ENCODE measurements around the gene C12orf57.

C12orf57 gene

GRCh38 chr12:6921996-6922946 lies 21.6 kb upstream of the C12orf57 start:
- H3K9me3 ChIP-seq (ENCODE audit: insufficient read depth, low read depth, low read length): no peaks in the 10 kb centered on the region
- WGBS: 92% methylated on average over 9 of the region's 9 CpGs
- no peak overlapping the region for H3K27ac ChIP-seq (ENCODE audit: low read depth, low read length)
- no peaks in the 10 kb centered on the region for H3K27me3 ChIP-seq (ENCODE audit: insufficient read depth, low read length)
- H3K4me1 ChIP-seq (ENCODE audit: insufficient read depth, low read length): peaks cover 20% of the 10 kb centered on the region
- H3K4me3 ChIP-seq (ENCODE audit: low read length): no peak overlapping the region
- H3K36me3 ChIP-seq (ENCODE audit: insufficient read depth, low read length): peaks cover 50% of the 10 kb centered on the region
- H3K9ac ChIP-seq (ENCODE audit: low read depth, low read length): no peak overlapping the region

DNA sequence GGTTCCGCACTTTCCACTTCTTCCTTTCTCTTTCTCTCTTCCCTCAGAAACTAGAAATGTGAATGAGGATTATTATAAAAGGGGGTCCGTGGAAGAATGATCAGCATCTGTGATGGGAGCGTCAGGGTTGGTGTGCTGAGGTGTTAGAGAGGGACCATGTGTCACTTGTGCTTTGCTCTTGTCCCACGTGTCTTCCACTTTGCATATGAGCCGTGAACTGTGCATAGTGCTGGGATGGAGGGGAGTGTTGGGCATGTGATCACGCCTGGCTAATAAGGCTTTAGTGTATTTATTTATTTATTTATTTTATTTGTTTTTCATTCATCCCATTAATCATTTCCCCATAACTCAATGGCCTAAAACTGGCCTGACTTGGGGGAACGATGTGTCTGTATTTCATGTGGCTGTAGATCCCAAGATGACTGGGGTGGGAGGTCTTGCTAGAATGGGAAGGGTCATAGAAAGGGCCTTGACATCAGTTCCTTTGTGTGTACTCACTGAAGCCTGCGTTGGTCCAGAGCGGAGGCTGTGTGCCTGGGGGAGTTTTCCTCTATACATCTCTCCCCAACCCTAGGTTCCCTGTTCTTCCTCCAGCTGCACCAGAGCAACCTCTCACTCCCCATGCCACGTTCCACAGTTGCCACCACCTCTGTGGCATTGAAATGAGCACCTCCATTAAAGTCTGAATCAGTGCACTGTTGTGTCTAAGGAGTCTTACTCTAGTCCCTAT lies 20.7 kb upstream of the C12orf57 start:
- Histone ChIP-seq H3K9ac (ENCODE audit: low read depth, low read length) (no peak overlapping the region), H3K4me1 (ENCODE audit: insufficient read depth, low read length) (peaks cover 20% of the 10 kb centered on the region), H3K27ac (ENCODE audit: low read depth, low read length) (no peak overlapping the region), H3K9me3 (ENCODE audit: insufficient read depth, low read depth, low read length) (no peaks in the 10 kb centered on the region), H3K27me3 (ENCODE audit: insufficient read depth, low read length) (no peaks in the 10 kb centered on the region), H3K36me3 (ENCODE audit: insufficient read depth, low read length) (peaks cover 42% of the 10 kb centered on the region), H3K4me3 (ENCODE audit: low read length) (no peak overlapping the region)
- 91% methylated on average over 8 of the region's 10 CpGs for WGBS

- no peak overlapping the region for H3K27ac ChIP-seq (ENCODE audit: low read depth, low read length)
- H3K27me3 ChIP-seq (ENCODE audit: insufficient read depth, low read length): no peaks in the 10 kb centered on the region
- H3K4me1 ChIP-seq (ENCODE audit: insufficient read depth, low read length): peaks cover 20% of the 10 kb centered on the region
- no peak overlapping the region for H3K9ac ChIP-seq (ENCODE audit: low read depth, low read length)
- 87% methylated on average over 6 of the region's 6 CpGs for WGBS
- no peak overlapping the region for H3K4me3 ChIP-seq (ENCODE audit: low read length)
- H3K9me3 ChIP-seq (ENCODE audit: insufficient read depth, low read depth, low read length): no peaks in the 10 kb centered on the region
- peaks cover 41% of the 10 kb centered on the region for H3K36me3 ChIP-seq (ENCODE audit: insufficient read depth, low read length)
These were observed 20.0 kb upstream of the C12orf57 start for GRCh38 chr12:6923851-6924250.

DNA sequence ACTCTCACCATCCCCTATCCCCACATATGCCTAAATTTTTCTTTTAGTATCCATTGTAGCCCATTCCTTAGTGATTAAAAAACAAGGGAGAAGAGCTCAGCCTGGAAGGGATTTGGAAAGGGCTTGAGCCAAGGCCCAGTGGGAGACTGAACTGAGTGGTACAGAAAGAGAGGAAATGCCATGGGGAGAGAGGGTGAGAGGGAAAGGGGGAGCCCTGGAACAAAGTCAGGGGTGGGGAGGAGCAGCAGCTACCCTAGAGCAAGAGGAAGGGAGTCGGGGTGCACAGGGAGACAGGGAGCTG lies 18.6 kb upstream of the C12orf57 start:
- no peaks in the 10 kb centered on the region for H3K9me3 ChIP-seq (ENCODE audit: insufficient read depth, low read depth, low read length)
- peaks cover 28% of the 10 kb centered on the region for H3K36me3 ChIP-seq (ENCODE audit: insufficient read depth, low read length)
- H3K4me3 ChIP-seq (ENCODE audit: low read length): peak overlapping the region; percentile 53
- H3K27ac ChIP-seq (ENCODE audit: low read depth, low read length): peak overlapping the region; percentile 93
- peaks cover 31% of the 10 kb centered on the region for H3K4me1 ChIP-seq (ENCODE audit: insufficient read depth, low read length)
- peak overlapping the region; percentile 57 for H3K9ac ChIP-seq (ENCODE audit: low read depth, low read length)
- no peaks in the 10 kb centered on the region for H3K27me3 ChIP-seq (ENCODE audit: insufficient read depth, low read length)
- 46% methylated on average over 1 of the region's 1 CpG for WGBS

DNA sequence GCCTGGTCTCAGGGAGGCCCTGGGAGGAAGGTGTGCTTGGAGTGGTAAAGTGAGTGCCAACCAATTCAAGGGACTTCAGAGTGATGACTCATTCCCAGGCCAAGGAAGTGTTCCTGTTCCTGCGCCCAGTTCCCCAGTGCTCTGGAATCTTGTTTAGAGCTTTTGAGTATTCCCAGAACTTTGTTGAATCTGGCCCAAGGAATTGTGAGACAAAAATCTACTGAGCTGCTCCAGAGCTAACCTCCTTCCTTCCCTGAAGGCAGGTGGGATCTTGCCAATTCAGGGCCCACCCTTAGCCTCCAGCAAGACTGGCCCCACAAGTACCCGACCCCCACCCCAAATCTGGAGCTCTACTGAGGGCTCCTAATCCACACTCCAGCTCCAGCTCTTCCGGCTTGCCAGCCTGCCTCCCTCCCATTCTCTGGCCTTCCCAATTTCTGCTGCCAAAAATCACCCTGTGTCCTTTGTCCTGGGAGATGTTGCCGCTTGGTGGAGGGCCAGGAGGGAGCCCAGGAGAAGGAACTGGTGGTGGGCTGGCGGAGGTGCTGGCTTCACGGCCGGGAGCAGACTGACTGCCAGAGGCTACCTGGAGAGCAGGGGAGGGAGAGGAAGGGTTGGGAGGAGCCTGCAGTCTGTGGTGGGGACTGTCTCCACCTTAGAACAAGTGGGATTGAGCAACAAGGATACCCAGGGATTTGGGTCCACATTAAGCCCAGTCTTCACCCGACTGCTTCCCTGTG lies 18.1 kb upstream of the C12orf57 start:
- peaks cover 32% of the 10 kb centered on the region for H3K4me1 ChIP-seq (ENCODE audit: insufficient read depth, low read length)
- H3K9ac ChIP-seq (ENCODE audit: low read depth, low read length): peak overlapping the region; percentile 57
- H3K4me3 ChIP-seq (ENCODE audit: low read length): peak overlapping the region; percentile 53
- H3K36me3 ChIP-seq (ENCODE audit: insufficient read depth, low read length): peaks cover 28% of the 10 kb centered on the region
- 4% methylated on average over 8 of the region's 8 CpGs for WGBS
- H3K9me3 ChIP-seq (ENCODE audit: insufficient read depth, low read depth, low read length): no peaks in the 10 kb centered on the region
- no peaks in the 10 kb centered on the region for H3K27me3 ChIP-seq (ENCODE audit: insufficient read depth, low read length)
- peak overlapping the region; percentile 93 for H3K27ac ChIP-seq (ENCODE audit: low read depth, low read length)

GRCh38 chr12:6927379-6928021 lies 16.3 kb upstream of the C12orf57 start, which contains the start of gene ATN1:
Gene ATN1, plus strand, starts transcription at chr12:6927959. Its CDS starts 6,043 bp downstream, at chr12:6934002.
- Histone ChIP-seq H3K36me3 (ENCODE audit: insufficient read depth, low read length) (peaks cover 22% of the 10 kb centered on the region), H3K9ac (ENCODE audit: low read depth, low read length) (peak within 1 kb of the TSS; percentile 81), H3K4me3 (ENCODE audit: low read length) (peak within 1 kb of the TSS; percentile 80), H3K9me3 (ENCODE audit: insufficient read depth, low read depth, low read length) (no peaks in the 10 kb centered on the region), H3K4me1 (ENCODE audit: insufficient read depth, low read length) (peaks cover 32% of the 10 kb centered on the region), H3K27ac (ENCODE audit: low read depth, low read length) (peak within 1 kb of the TSS; percentile 93), H3K27me3 (ENCODE audit: insufficient read depth, low read length) (no peaks in the 10 kb centered on the region)
- WGBS: under 1% methylated on average over 66 of the region's 66 CpGs

DNA sequence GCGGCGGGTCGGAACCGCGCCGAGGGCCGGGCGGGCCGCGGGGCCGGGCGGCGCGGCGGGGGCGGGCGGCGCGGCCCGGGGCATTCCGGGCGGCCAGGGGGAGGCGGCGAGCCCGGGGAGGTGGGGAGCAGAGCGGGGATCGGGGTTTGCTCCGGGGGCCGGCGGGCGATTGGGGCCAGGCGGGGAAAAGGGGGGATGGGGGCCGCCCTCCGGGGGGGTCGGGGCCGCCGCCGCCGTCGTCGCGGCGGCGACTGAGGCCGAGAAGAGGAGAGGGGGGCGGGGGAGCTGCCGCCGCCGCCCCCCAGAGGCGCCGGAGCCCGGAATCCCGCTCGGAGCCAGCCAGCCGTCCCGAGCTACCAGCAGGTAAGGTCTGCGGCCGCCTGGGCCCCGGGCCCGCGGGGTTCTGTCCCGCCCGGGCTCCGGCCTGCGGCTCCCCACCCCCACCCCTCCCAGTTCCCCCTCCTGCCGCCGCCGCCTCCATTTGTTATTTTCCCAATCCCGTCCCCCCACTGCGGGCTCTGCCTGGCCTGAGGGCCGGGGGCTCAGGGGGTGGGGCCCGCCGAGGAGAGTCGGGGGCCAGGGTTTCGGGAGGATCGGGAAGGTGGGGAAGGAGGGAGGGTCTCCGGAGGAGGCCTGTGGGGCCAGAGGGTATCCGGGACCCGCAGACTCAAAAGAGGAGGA lies 15.7 kb upstream of the C12orf57 start:
- H3K9ac ChIP-seq (ENCODE audit: low read depth, low read length): peak overlapping the region; percentile 81
- no peaks in the 10 kb centered on the region for H3K27me3 ChIP-seq (ENCODE audit: insufficient read depth, low read length)
- peak overlapping the region; percentile 80 for H3K4me3 ChIP-seq (ENCODE audit: low read length)
- peak overlapping the region; percentile 40 for H3K27ac ChIP-seq (ENCODE audit: low read depth, low read length)
- H3K9me3 ChIP-seq (ENCODE audit: insufficient read depth, low read depth, low read length): no peaks in the 10 kb centered on the region
- H3K4me1 ChIP-seq (ENCODE audit: insufficient read depth, low read length): peaks cover 32% of the 10 kb centered on the region
- under 1% methylated on average over 76 of the region's 79 CpGs for WGBS
- peaks cover 20% of the 10 kb centered on the region for H3K36me3 ChIP-seq (ENCODE audit: insufficient read depth, low read length)

DNA sequence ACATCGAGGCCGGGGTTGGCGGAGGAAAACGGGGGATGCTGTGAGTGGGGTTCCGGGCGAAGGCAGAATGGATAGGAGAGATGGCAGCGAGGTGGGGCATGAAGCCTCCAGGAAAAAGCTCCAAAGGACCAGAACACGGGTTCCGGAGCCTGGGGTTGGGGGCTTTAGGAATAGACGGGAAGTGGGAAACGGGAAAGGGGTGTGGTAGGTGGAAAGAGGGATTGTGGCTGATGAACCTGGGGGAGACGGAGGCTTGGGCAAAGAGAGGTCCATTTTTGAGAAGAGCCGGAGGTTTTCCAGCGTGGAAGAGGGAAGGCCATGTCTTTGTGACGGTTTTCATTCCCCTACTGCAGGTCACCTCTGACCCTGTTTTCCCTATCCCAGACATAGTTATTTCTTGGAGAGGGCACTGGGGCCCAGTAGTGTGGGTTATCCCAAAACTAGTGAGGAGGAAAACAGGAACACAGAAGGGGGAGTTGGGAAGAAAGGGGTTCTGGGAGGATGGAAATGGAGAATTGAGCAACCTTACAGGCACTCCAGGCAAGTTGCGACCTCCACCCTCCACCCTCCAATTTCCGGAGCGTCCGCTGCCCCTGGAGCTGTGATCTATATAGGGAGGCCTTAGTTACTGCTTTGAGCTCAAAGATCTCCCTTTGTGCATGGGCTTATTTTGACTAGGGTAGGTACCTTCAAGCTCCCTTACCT lies 15.0 kb upstream of the C12orf57 start:
- peak overlapping the region; percentile 40 for H3K27ac ChIP-seq (ENCODE audit: low read depth, low read length)
- peak overlapping the region; percentile 81 for H3K9ac ChIP-seq (ENCODE audit: low read depth, low read length)
- 4% methylated on average over 18 of the region's 19 CpGs for WGBS

DNA sequence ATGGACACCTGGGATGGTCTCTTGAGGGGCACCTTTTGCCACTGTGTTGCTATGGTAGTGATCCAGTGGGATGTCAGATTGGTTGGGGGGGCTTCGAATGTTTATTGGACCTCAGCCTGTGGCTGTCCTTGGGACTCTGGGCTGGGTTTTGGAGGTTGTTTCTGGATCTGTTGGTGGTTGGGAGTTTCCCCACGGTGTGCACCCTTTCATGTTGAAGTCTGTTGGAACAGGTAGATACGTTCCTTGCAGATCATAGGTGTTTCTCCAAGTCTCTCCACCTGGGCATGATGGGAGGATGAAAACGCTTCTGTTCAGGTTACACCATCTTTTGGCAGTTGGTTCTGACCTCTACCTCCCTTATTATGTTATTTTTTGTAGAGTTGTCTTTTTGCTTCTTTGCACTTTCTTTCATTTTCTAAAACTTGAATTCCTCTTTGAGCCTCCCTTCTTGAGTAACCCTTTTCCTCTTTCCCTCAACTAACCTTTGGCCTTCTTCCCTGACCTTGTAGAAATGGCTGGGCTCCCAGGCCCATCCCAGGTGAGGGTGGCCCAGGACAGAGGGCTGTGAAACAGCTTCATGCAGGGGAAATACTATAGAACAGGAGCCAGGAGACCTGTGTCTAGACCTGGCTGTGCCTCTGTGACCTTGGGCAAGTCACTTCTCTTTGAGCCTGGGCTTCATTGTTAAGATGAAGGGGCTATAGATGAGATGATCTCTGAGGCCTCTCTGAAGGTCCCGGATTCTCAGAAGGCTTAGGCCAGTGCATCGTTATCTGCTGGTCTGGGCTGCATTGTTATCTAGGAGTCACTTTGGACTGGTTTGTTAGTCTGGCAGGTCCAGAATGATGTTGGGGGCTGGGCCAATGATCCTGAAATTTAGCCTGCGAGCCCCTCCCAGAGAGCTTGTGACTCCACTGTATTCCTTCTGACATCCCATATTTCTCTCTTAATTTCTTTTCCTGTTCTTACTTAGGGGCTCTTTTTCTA lies 14.1 kb upstream of the C12orf57 start:
- Histone ChIP-seq H3K9ac (ENCODE audit: low read depth, low read length) (peak overlapping the region; percentile 81; the same call in 1 of the 2 replicates), H3K36me3 (ENCODE audit: insufficient read depth, low read length) (peaks cover 31% of the 10 kb centered on the region), H3K9me3 (ENCODE audit: insufficient read depth, low read depth, low read length) (no peaks in the 10 kb centered on the region), H3K27me3 (ENCODE audit: insufficient read depth, low read length) (no peaks in the 10 kb centered on the region), H3K4me3 (ENCODE audit: low read length) (peak overlapping the region; percentile 80), H3K4me1 (ENCODE audit: insufficient read depth, low read length) (peaks cover 28% of the 10 kb centered on the region), H3K27ac (ENCODE audit: low read depth, low read length) (no peak overlapping the region)
- WGBS: 80% methylated on average over 6 of the region's 7 CpGs

More for the DNA sequence above, 15.0 kb upstream of the C12orf57 start:
- peak overlapping the region; percentile 80 for H3K4me3 ChIP-seq (ENCODE audit: low read length)
- H3K9me3 ChIP-seq (ENCODE audit: insufficient read depth, low read depth, low read length): no peaks in the 10 kb centered on the region
- H3K36me3 ChIP-seq (ENCODE audit: insufficient read depth, low read length): peaks cover 22% of the 10 kb centered on the region
- peaks cover 32% of the 10 kb centered on the region for H3K4me1 ChIP-seq (ENCODE audit: insufficient read depth, low read length)
- no peaks in the 10 kb centered on the region for H3K27me3 ChIP-seq (ENCODE audit: insufficient read depth, low read length)
